ENCODE data around the gene CRK. TPM values are rescaled to one million over a fixed set of nuclear protein-coding genes. Genes with fewer than 3 reads are reported as not detected.
A peak's percentile ranks its signal among the peaks of the same experiment; 100 is the strongest.
"Not testable (repeated sequence)": the region's sequence is repeated elsewhere in the genome, so short reads cannot be mapped to it uniquely, and the experiment has no call there.

CRK gene
- total and polyA plus RNA-seq, 5 donors from 2014 or later: 15.3 to 33.0 (median 24.9) TPM

GRCh38 chr17:1442721-1443120, 13.3 kb downstream of the CRK start:
- not testable (repeated sequence) for H3K9me3 ChIP-seq (ENCODE audit: control insufficient read depth in 2 of 2, low read length in 2 of 2); H3K9me3 Mint-ChIP-seq; H3K36me3 Mint-ChIP-seq; H3K4me3 Mint-ChIP-seq; H3K36me3 ChIP-seq (ENCODE audit: control insufficient read depth, insufficient read depth, low read length); ATAC-seq (ENCODE audit: low read depth in 2 of 2); H3K27ac Mint-ChIP-seq; DNase-seq; H3K27me3 Mint-ChIP-seq; H3K4me3 ChIP-seq (ENCODE audit: low read depth, low read length); H3K27ac ChIP-seq (ENCODE audit: insufficient read depth, low read length, poor library complexity, severe bottlenecking); H3K27me3 ChIP-seq (ENCODE audit: control insufficient read depth, insufficient read depth, low read length)
- peaks cover 10% of the 10 kb centered on the region for H3K4me1 ChIP-seq (ENCODE audit: control insufficient read depth, insufficient read depth, low read length, poor library complexity, severe bottlenecking)
- peaks cover 11 to 44% (median 25%) of the 10 kb centered on the region in 4 donors for H3K4me1 Mint-ChIP-seq

GRCh38 chr17:1442187-1442586, 13.8 kb downstream of the CRK start:
- Mint-ChIP-seq H3K27me3 (no peaks in the 10 kb centered on the region), H3K36me3 (peaks cover 3% of the 10 kb centered on the region)

GRCh38 chr17:1440921-1441320, 15.1 kb downstream of the CRK start:
- H3K9me3 ChIP-seq (ENCODE audit: control insufficient read depth in 2 of 2, low read length in 2 of 2): no peaks in the 10 kb centered on the region
- H3K36me3 Mint-ChIP-seq: peaks cover 10% of the 10 kb centered on the region
- H3K27ac ChIP-seq (ENCODE audit: insufficient read depth, low read length, poor library complexity, severe bottlenecking): no peak overlapping the region
- no peak overlapping the region for H3K27ac Mint-ChIP-seq
- H3K4me3 Mint-ChIP-seq: no peak overlapping the region
- ATAC-seq (ENCODE audit: low read depth in 2 of 2): no peak
- no peaks in the 10 kb centered on the region for H3K27me3 ChIP-seq (ENCODE audit: control insufficient read depth, insufficient read depth, low read length)
- H3K4me1 Mint-ChIP-seq: peaks cover 0 to 37% (median 20%) of the 10 kb centered on the region in 4 donors
- DNase-seq: no peak
- no peaks in the 10 kb centered on the region for H3K27me3 Mint-ChIP-seq
- no peaks in the 10 kb centered on the region for H3K4me1 ChIP-seq (ENCODE audit: control insufficient read depth, insufficient read depth, low read length, poor library complexity, severe bottlenecking)
- H3K9me3 Mint-ChIP-seq: no peaks in the 10 kb centered on the region
- peaks cover 24% of the 10 kb centered on the region for H3K36me3 ChIP-seq (ENCODE audit: control insufficient read depth, insufficient read depth, low read length)
- H3K4me3 ChIP-seq (ENCODE audit: low read depth, low read length): no peak overlapping the region

More at GRCh38 chr17:1442187-1442586, 13.8 kb downstream of the CRK start:
- no peaks in the 10 kb centered on the region for H3K9me3 Mint-ChIP-seq
- H3K4me3 Mint-ChIP-seq: no peak overlapping the region
- ATAC-seq (ENCODE audit: low read depth in 2 of 2) (no peak), DNase-seq (no peak)
- Histone ChIP-seq H3K36me3 (ENCODE audit: control insufficient read depth, insufficient read depth, low read length) (peaks cover 12% of the 10 kb centered on the region), H3K4me1 (ENCODE audit: control insufficient read depth, insufficient read depth, low read length, poor library complexity, severe bottlenecking) (peaks cover 5% of the 10 kb centered on the region), H3K27me3 (ENCODE audit: control insufficient read depth, insufficient read depth, low read length) (no peaks in the 10 kb centered on the region), H3K27ac (ENCODE audit: insufficient read depth, low read length, poor library complexity, severe bottlenecking) (no peak overlapping the region), H3K4me3 (ENCODE audit: low read depth, low read length) (no peak overlapping the region), H3K9me3 (ENCODE audit: control insufficient read depth in 2 of 2, low read length in 2 of 2) (no peaks in the 10 kb centered on the region)
- no peak overlapping the region for H3K27ac Mint-ChIP-seq
- peaks cover 9 to 42% (median 24%) of the 10 kb centered on the region in 4 donors for H3K4me1 Mint-ChIP-seq

- H3K4me3 ChIP-seq (ENCODE audit: low read depth, low read length): no peak overlapping the region
- Mint-ChIP-seq H3K27me3 (no peaks in the 10 kb centered on the region), H3K27ac (no peak overlapping the region), H3K9me3 (no peaks in the 10 kb centered on the region), H3K4me1 (peaks cover 0 to 32% (median 12%) of the 10 kb centered on the region in 4 donors), H3K4me3 (no peak overlapping the region), H3K36me3 (peaks cover 23% of the 10 kb centered on the region)
- no peak for DNase-seq
- H3K9me3 ChIP-seq (ENCODE audit: control insufficient read depth in 2 of 2, low read length in 2 of 2): no peaks in the 10 kb centered on the region
- H3K36me3 ChIP-seq (ENCODE audit: control insufficient read depth, insufficient read depth, low read length): peaks cover 42% of the 10 kb centered on the region
- H3K27me3 ChIP-seq (ENCODE audit: control insufficient read depth, insufficient read depth, low read length): no peaks in the 10 kb centered on the region
- H3K4me1 ChIP-seq (ENCODE audit: control insufficient read depth, insufficient read depth, low read length, poor library complexity, severe bottlenecking): no peaks in the 10 kb centered on the region
- no peak overlapping the region for H3K27ac ChIP-seq (ENCODE audit: insufficient read depth, low read length, poor library complexity, severe bottlenecking)
- no peak for ATAC-seq (ENCODE audit: low read depth in 2 of 2)
Measured at GRCh38 chr17:1438593-1439083, 17.4 kb downstream of the CRK start.

GRCh38 chr17:1435326-1435725, 20.7 kb downstream of the CRK start:
- H3K36me3 Mint-ChIP-seq: peaks cover 27% of the 10 kb centered on the region
- H3K27me3 ChIP-seq (ENCODE audit: control insufficient read depth, insufficient read depth, low read length): no peaks in the 10 kb centered on the region
- no peak overlapping the region for H3K27ac ChIP-seq (ENCODE audit: insufficient read depth, low read length, poor library complexity, severe bottlenecking)
- DNase-seq (no peak), ATAC-seq (ENCODE audit: low read depth in 2 of 2) (no peak)
- no peak overlapping the region for H3K4me3 ChIP-seq (ENCODE audit: low read depth, low read length)
- peaks cover 5 to 51% (median 28%) of the 10 kb centered on the region in 4 donors for H3K4me1 Mint-ChIP-seq
- no peaks in the 10 kb centered on the region for H3K9me3 ChIP-seq (ENCODE audit: control insufficient read depth in 2 of 2, low read length in 2 of 2)
- no peak overlapping the region for H3K4me3 Mint-ChIP-seq
- H3K27ac Mint-ChIP-seq: peak overlapping the region in 2 of 3 donors; percentile 72 to 76
- peaks cover 42% of the 10 kb centered on the region for H3K36me3 ChIP-seq (ENCODE audit: control insufficient read depth, insufficient read depth, low read length)
- H3K4me1 ChIP-seq (ENCODE audit: control insufficient read depth, insufficient read depth, low read length, poor library complexity, severe bottlenecking): no peaks in the 10 kb centered on the region
- H3K27me3 Mint-ChIP-seq: no peaks in the 10 kb centered on the region
- H3K9me3 Mint-ChIP-seq: no peaks in the 10 kb centered on the region

- no peak for ATAC-seq (ENCODE audit: low read depth in 2 of 2)
- no peaks in the 10 kb centered on the region for H3K9me3 Mint-ChIP-seq
- H3K4me3 Mint-ChIP-seq: no peak overlapping the region
- H3K4me1 Mint-ChIP-seq: peaks cover 5 to 45% (median 28%) of the 10 kb centered on the region in 4 donors
- peaks cover 27% of the 10 kb centered on the region for H3K36me3 Mint-ChIP-seq
- Histone ChIP-seq H3K4me3 (ENCODE audit: low read depth, low read length) (no peak overlapping the region), H3K36me3 (ENCODE audit: control insufficient read depth, insufficient read depth, low read length) (peaks cover 48% of the 10 kb centered on the region), H3K27me3 (ENCODE audit: control insufficient read depth, insufficient read depth, low read length) (no peaks in the 10 kb centered on the region), H3K4me1 (ENCODE audit: control insufficient read depth, insufficient read depth, low read length, poor library complexity, severe bottlenecking) (no peaks in the 10 kb centered on the region), H3K27ac (ENCODE audit: insufficient read depth, low read length, poor library complexity, severe bottlenecking) (no peak overlapping the region), H3K9me3 (ENCODE audit: control insufficient read depth in 2 of 2, low read length in 2 of 2) (no peaks in the 10 kb centered on the region)
- no peaks in the 10 kb centered on the region for H3K27me3 Mint-ChIP-seq
- no peak for DNase-seq
- no peak overlapping the region for H3K27ac Mint-ChIP-seq
Measured at GRCh38 chr17:1434150-1434549, 21.9 kb downstream of the CRK start.

GRCh38 chr17:1431631-1432104, 24.4 kb downstream of the CRK start:
- no peak for DNase-seq
- Histone ChIP-seq H3K27ac (ENCODE audit: insufficient read depth, low read length, poor library complexity, severe bottlenecking) (no peak overlapping the region), H3K36me3 (ENCODE audit: control insufficient read depth, insufficient read depth, low read length) (peaks cover 42% of the 10 kb centered on the region), H3K27me3 (ENCODE audit: control insufficient read depth, insufficient read depth, low read length) (no peaks in the 10 kb centered on the region), H3K4me3 (ENCODE audit: low read depth, low read length) (no peak overlapping the region), H3K9me3 (ENCODE audit: control insufficient read depth in 2 of 2, low read length in 2 of 2) (no peaks in the 10 kb centered on the region), H3K4me1 (ENCODE audit: control insufficient read depth, insufficient read depth, low read length, poor library complexity, severe bottlenecking) (no peaks in the 10 kb centered on the region)
- no peak for ATAC-seq (ENCODE audit: low read depth in 2 of 2)
- Mint-ChIP-seq H3K4me1 (peaks cover 5 to 31% (median 23%) of the 10 kb centered on the region in 4 donors), H3K4me3 (no peak overlapping the region), H3K36me3 (peaks cover 23% of the 10 kb centered on the region), H3K9me3 (no peaks in the 10 kb centered on the region), H3K27me3 (no peaks in the 10 kb centered on the region), H3K27ac (peak overlapping the region; percentile 42 to 89 (median 45))

- ATAC-seq (ENCODE audit: low read depth in 2 of 2): no peak
- peaks cover 37% of the 10 kb centered on the region for H3K36me3 ChIP-seq (ENCODE audit: control insufficient read depth, insufficient read depth, low read length)
Measured at GRCh38 chr17:1423456-1424135, 32.4 kb downstream of the CRK start.

More at GRCh38 chr17:1423456-1424135, 32.4 kb downstream of the CRK start:
- Mint-ChIP-seq H3K27ac (peak overlapping the region in 2 of 3 donors; percentile 39 to 71), H3K4me3 (no peak overlapping the region), H3K9me3 (no peaks in the 10 kb centered on the region), H3K36me3 (peaks cover 24% of the 10 kb centered on the region), H3K27me3 (no peaks in the 10 kb centered on the region), H3K4me1 (peaks cover 0 to 8% (median 6%) of the 10 kb centered on the region in 4 donors)
- Histone ChIP-seq H3K4me1 (ENCODE audit: control insufficient read depth, insufficient read depth, low read length, poor library complexity, severe bottlenecking) (no peaks in the 10 kb centered on the region), H3K27me3 (ENCODE audit: control insufficient read depth, insufficient read depth, low read length) (no peaks in the 10 kb centered on the region), H3K27ac (ENCODE audit: insufficient read depth, low read length, poor library complexity, severe bottlenecking) (no peak overlapping the region), H3K9me3 (ENCODE audit: control insufficient read depth in 2 of 2, low read length in 2 of 2) (no peaks in the 10 kb centered on the region), H3K4me3 (ENCODE audit: low read depth, low read length) (no peak overlapping the region)
- no peak for DNase-seq

All from CD4-positive, CD25-positive, alpha-beta regulatory T cell (primary cell).